GM20000 (cell line): ENCODE results near the gene TACR1.

Experiments
- DNase-seq: peaks from one replicate; pipeline ENCODE4 v3.0.0; 2012; ENCODE audit warnings: low spot score
- TF ChIP-seq, protein P1 (sequence below): IDR thresholded peaks from 2 replicates; pipeline ENCODE4 v1.5.1; 2012; ENCODE audit warnings: mild to moderate bottlenecking, control low read depth; ENCODE audit errors: extremely low read depth, missing control alignments

TACR1 gene

DNA sequence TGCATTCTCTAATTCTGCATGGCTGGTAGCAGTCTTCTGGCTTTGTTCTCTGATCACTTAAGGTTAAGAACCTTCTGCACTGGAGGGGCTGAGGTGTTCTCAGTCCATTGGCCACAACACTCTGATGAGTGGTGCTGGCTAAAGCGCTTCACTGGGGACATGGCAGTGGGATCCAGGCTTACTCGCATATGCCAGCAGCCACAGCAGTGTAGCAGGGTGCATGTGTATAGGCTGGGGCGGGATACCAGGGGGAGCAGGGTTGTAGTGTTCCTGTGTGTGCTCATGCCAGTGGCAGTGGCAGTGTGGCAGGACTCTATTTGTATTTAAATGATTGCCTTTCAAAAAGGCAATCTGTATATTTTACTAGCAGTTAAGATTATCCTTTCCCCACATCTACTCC, 11.1 kb upstream of the TACR1 start:
- TF ChIP-seq, protein P1, sequence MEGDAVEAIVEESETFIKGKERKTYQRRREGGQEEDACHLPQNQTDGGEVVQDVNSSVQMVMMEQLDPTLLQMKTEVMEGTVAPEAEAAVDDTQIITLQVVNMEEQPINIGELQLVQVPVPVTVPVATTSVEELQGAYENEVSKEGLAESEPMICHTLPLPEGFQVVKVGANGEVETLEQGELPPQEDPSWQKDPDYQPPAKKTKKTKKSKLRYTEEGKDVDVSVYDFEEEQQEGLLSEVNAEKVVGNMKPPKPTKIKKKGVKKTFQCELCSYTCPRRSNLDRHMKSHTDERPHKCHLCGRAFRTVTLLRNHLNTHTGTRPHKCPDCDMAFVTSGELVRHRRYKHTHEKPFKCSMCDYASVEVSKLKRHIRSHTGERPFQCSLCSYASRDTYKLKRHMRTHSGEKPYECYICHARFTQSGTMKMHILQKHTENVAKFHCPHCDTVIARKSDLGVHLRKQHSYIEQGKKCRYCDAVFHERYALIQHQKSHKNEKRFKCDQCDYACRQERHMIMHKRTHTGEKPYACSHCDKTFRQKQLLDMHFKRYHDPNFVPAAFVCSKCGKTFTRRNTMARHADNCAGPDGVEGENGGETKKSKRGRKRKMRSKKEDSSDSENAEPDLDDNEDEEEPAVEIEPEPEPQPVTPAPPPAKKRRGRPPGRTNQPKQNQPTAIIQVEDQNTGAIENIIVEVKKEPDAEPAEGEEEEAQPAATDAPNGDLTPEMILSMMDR: no peak
- no peak for DNase-seq

DNA sequence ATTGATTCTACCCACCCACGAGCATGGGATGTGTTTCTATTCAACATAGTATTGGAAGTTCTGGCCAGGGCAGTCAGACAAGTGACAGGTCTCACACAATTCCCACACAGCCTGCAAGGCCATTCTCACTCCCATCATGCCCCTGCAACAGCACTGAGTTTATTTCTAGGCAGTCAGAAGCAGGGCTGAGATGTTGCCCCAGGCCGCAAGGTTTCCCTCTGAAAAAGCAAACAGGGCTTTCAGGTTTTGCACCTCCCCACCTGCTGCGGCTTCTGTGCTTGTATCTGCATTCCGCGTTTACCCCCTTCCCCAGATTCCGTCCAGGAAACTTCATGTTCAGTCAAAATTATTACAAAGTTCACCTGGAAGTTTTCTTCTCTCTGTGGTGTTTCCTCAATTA, 9.4 kb upstream of the TACR1 start:
- TF ChIP-seq, protein P1: no peak
- DNase-seq: no peak

DNA sequence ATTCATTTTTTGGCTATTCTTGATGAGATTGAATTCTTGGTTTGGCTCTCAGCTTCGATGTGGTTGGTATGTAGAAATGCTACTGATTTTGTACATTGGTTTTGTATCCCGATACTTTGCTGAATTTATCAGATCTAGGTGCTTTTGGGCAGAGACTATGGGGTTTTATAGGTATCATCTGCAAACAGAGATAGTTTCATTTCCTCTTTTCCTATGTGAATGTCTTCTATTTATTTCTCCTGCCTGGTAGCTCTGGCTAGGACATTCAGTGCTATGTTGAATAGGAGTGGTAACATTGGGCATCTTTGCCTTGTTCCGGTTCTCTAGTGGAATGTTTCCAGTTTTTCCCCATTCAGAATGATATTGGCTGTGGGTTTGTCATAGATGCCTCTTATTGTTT, 5.5 kb upstream of the TACR1 start:
- TF ChIP-seq, protein P1: no peak

DNA sequence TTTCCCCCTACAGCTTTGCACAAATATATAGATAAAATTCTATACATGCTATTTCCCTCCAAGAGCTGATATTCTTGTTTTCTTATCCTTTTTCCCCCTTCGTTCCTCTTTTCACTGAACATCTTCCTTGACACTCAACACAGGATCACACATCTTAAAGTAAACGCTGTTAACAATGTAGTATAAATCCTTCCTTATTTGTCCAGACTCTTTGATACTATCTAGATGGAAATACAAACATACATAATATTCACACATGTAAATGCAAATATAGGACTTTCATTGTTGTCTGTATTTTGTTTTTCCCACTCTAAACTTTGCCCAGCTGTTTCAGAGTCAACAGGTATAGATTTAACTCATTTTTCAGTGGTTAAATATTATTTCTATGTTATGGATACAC, 3.0 kb upstream of the TACR1 start:
- TF ChIP-seq, protein P1: no peak

More for the DNA sequence above, 5.5 kb upstream of the TACR1 start:
- no peak for DNase-seq

DNA sequence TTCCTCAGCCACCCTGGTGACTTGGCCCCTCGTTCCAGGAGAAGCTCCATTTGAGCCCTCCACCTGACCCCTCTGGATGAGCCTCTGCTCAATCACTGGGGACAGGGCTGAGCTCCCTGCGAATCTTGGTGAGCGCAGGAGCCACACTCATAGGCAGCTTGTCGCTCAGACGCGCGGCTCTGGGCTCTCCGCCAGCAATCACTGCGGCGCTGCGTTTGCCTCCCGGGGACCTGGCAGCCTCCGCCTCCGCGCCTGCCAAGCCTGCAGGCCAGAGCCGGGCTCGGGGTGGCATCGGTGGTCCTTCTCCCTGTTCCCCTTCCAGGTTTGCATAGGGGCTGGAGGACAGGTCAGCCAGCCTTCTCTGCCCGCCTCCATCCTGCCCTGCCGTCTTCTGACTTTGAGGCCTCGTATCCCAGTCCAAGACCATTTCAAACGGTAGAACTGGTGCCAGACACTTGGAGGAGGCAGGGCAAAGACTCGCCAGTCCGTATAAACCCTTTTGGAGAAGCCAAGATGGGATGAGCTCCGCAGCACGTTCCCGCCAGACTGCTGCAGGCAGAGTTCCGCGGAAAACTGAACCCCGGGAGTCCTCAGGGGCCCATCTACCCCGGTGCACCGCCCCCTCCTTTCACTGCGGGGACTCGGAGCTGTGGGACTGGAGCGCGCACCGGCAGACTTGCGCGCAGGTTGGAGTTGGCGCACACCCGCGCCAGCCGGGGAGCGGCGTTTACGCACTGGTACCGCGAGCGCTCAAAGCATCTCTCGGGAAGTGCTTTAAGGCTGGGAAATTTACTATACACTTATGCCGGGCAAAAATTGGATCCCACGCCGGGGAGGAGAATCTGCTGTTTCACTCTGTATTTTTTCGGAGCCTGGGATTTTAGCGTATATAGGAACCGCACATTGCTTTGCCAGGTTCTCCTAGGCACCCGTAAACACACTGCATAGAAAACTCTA, 1.1 kb upstream of the TACR1 start:
- DNase-seq: no peak
- TF ChIP-seq, protein P1: no peak

More for the DNA sequence above, 3.0 kb upstream of the TACR1 start:
- DNase-seq: no peak

DNA sequence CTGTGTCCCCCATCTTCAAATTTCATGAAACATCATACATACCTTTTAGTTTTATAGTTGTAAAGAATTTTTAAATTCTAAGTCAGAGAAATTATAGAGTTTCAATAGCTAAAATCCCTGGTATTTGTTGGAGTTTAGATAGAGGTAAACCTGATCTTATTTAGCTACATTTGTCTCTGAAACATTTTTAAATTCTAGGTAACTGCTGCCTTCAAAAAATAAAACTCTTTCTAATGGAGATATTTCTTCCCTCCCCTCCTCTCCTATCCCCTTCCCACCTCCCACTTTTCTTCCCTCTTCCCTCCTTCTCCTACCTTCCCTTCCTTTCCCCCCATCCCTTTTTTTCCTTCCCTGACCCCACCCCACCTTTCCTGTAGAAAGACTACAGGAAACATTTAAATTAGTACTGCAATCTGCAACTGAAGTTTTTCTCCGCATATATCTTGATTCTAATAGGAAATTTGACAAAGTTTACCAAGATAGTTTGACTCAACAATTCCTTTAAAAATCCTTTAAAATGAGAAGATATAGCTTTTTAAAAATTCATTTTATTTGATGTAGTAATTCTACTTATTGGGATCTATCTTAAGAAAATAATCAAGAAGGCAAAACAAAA, 4.1 kb downstream of the TACR1 start:
- DNase-seq: no peak
- TF ChIP-seq, protein P1: no peak
